GM12864 (cell line): ENCODE data around the gene C11orf65.
"Not testable (repeated sequence)": the region's sequence is repeated elsewhere in the genome, so short reads cannot be mapped to it uniquely, and the experiment has no call there.

ENCODE experiments used
- DNase-seq: peaks from one replicate; pipeline ENCODE4 v3.0.0-alpha.2; 2011; ENCODE audit warnings: low read depth
- H3K4me3 ChIP-seq: 2 replicates; pipeline ENCODE4 v1.5.1; 2011; ENCODE audit warnings: mild to moderate bottlenecking, low read depth, low read length, control low read depth
- TF ChIP-seq, protein P1 (sequence below): IDR thresholded peaks from 2 replicates; pipeline ENCODE4 v1.5.1; 2011; ENCODE audit warnings: low read depth, mild to moderate bottlenecking, moderate library complexity, low read length, control low read depth, inconsistent platforms; ENCODE audit errors: missing control alignments

C11orf65 gene

DNA sequence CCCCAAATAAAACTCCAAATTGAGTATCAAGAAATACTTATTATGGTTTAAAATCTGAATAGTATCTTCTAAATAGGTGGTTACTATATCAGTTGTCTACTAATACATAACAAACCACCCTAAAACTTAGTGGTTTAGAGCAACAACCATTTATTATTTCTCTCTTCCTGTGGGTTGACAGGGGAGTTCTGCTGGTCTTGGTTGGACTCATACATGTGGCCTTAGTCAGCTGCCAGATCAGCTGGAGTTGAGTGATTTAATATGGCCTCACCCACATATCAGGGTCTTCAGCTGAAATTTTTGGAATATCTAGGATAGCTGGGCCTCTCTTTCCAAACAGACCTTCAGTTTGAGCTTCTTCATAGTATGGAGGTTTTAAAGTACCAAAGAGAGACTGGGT lies 34.5 kb downstream of the C11orf65 start:
- DNase-seq, result no peak
- no peak overlapping the region for H3K4me3 ChIP-seq
- TF ChIP-seq, protein P1, sequence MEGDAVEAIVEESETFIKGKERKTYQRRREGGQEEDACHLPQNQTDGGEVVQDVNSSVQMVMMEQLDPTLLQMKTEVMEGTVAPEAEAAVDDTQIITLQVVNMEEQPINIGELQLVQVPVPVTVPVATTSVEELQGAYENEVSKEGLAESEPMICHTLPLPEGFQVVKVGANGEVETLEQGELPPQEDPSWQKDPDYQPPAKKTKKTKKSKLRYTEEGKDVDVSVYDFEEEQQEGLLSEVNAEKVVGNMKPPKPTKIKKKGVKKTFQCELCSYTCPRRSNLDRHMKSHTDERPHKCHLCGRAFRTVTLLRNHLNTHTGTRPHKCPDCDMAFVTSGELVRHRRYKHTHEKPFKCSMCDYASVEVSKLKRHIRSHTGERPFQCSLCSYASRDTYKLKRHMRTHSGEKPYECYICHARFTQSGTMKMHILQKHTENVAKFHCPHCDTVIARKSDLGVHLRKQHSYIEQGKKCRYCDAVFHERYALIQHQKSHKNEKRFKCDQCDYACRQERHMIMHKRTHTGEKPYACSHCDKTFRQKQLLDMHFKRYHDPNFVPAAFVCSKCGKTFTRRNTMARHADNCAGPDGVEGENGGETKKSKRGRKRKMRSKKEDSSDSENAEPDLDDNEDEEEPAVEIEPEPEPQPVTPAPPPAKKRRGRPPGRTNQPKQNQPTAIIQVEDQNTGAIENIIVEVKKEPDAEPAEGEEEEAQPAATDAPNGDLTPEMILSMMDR, result no peak

DNA sequence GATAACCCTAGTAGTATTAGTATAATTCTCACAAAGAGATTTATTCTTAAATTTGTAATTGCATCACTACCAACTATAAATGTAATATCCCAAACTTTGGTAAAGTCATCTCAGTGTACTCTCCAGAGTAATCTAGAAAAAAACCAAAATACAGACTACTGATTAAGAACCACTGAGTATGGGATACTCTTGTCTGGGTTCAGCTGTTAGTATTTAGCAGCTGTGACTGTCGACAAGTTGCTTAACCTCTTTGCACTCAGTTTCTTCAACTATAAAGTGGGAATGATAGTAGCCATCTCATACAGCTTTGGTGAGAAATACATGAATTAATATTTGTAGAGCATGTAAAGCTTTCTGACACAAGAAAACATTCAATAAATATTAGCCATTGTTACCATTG lies 35.3 kb downstream of the C11orf65 start:
- no peak for DNase-seq
- TF ChIP-seq, protein P1, result no peak

DNA sequence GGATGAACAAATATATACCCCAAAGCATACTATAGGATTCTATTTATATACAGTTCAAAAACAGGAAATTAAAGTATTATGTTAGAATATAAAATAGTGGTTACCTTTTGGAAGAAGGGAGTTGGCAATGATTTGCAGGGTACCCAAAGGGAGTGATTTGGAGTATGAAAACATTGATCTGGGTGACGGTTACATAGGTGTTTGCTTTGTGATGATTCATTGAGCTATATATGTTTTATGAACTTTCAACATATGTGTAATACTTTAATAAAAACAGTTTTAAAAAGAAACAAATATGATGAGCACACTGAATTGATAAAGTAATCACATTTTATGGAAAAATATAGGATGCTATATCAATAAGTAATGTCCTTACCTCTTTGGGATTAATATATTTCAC lies 36.0 kb downstream of the C11orf65 start:
- DNase-seq, result no peak
- TF ChIP-seq, protein P1, result no peak
- no peak overlapping the region for H3K4me3 ChIP-seq

More for the DNA sequence above, 35.3 kb downstream of the C11orf65 start:
- no peak overlapping the region for H3K4me3 ChIP-seq

DNA sequence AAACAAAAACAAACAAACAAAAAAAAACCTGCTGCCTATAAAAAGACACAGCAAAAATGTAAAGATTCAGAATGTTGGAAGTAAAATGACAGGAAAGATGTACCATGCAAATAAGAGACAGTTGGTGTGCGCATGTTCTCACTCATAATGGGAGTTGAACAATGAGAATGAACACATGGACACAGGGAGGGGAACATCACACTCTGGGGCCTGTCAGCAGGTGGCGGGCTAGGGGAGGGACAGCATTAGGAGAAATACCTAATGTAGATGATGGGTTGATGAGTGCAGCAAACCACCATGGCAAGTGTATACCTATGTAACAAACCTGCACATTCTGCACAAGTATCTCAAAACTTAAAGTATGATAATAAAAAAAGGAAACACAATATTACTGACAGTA lies 49.8 kb downstream of the C11orf65 start:
- H3K4me3 ChIP-seq, DNase-seq: not testable (repeated sequence)
- TF ChIP-seq, protein P1, result peak; percentile 49

DNA sequence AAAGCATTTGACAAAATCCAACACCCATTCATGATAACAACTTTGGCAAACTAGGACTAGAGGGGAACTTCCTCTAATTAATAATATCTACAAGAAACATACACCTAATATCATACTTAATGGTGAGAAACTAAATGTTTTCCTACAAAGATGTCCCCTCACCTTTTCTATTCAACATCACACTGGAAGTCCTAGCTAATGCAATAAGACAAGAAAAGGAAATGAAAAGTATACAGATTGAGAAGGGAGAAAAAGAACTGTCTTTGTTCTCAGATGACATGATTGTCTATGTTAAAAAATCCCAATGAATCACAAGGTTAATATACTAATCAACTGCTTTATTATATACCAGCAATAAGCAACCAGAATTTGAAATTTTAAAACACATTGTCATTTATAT lies 52.4 kb downstream of the C11orf65 start:
- H3K4me3 ChIP-seq, result no peak overlapping the region
- DNase-seq, result no peak
- TF ChIP-seq, protein P1, result no peak

DNA sequence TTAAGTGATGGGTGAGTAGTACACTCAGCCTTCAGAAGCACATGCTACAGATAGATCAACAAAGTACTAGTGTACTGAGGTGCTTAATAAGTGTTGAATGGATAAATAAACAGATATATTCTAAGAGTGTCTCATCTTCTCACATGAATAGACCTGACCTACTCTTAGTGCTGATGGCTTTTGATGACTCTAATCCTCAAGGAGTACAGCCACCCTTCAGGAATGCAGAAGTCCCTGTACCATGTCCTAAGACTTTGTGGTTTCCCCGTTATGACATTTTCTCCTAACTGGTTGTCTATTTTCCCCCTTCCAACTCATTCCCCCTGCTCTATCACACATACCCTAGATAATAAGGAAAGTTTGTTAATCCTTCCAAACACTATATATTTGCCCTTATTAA lies 61.6 kb downstream of the C11orf65 start:
- TF ChIP-seq, protein P1, result no peak
- no peak for DNase-seq
- no peak overlapping the region for H3K4me3 ChIP-seq

DNA sequence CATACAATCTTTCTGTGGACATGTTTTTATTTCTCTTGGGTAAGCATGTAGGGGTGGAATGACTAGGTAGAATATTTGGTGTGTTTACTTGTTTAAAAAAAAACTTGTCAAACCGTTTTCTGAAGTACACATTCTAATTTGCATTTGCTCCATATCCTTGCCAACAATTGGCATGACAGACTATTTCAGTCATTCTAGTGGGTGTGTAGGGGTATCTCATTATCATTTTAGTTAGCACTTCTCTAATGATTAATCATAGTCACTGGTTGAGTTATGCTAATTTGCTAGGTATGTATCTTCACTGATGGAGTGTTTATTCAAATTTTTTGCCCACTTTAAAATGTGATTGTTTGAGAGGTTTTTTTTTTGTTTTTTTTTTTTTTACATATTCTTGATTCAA lies 64.3 kb downstream of the C11orf65 start:
- no peak for DNase-seq
- TF ChIP-seq, protein P1, result no peak
- H3K4me3 ChIP-seq, result no peak overlapping the region
